Activated naive CD4-positive, alpha-beta T cell treated with anti-CD3 and anti-CD28 coated beads, Interleukin-2, amount 50 U/mL, for 72 hours (primary cell): ENCODE data around the gene MED22. TPM values are rescaled to one million over a fixed set of nuclear protein-coding genes. Genes with fewer than 3 reads are reported as not detected.
"Not testable (repeated sequence)": the region's sequence is repeated elsewhere in the genome, so short reads cannot be mapped to it uniquely, and the experiment has no call there.

Experiments used
- ATAC-seq, 2 donors: fragments of 150-1000 bp; cut with Tn5 transposase; 2 replicates each; pipeline ENCODE4 v1.10.0; 2021; ENCODE audit warnings: mild to moderate bottlenecking in 2 of 2, moderate library complexity in 2 of 2
- DNase-seq, 2 donors: peaks; one replicate each; pipeline ENCODE4 v3.0.0; 2021 to 2022; ENCODE audit warnings: low spot score in 2 of 2
- H3K27ac Mint-ChIP-seq, 2 donors: one replicate each; pipeline ENCODE4 v1.8.0; 2022; ENCODE audit warnings: mild to moderate bottlenecking in 2 of 2, mixed read lengths in 2 of 2
- H3K36me3 Mint-ChIP-seq, 2 donors: one replicate each; pipeline ENCODE4 v1.8.0; 2022; ENCODE audit warnings: mixed read lengths in 2 of 2
- H3K9me3 Mint-ChIP-seq, 2 donors: one replicate each; pipeline ENCODE4 v1.8.0; 2022; ENCODE audit warnings: mixed read lengths in 2 of 2
- total RNA-seq, 2 donors: library from RNA; stranded (reverse); gene quantifications; one replicate each; pipeline ENCODE4 v1.2.3, GENCODE V29; 2022

The MED22 gene
- total RNA-seq, 2 donors from 2014 or later = 27.7 to 29.4 TPM

DNA sequence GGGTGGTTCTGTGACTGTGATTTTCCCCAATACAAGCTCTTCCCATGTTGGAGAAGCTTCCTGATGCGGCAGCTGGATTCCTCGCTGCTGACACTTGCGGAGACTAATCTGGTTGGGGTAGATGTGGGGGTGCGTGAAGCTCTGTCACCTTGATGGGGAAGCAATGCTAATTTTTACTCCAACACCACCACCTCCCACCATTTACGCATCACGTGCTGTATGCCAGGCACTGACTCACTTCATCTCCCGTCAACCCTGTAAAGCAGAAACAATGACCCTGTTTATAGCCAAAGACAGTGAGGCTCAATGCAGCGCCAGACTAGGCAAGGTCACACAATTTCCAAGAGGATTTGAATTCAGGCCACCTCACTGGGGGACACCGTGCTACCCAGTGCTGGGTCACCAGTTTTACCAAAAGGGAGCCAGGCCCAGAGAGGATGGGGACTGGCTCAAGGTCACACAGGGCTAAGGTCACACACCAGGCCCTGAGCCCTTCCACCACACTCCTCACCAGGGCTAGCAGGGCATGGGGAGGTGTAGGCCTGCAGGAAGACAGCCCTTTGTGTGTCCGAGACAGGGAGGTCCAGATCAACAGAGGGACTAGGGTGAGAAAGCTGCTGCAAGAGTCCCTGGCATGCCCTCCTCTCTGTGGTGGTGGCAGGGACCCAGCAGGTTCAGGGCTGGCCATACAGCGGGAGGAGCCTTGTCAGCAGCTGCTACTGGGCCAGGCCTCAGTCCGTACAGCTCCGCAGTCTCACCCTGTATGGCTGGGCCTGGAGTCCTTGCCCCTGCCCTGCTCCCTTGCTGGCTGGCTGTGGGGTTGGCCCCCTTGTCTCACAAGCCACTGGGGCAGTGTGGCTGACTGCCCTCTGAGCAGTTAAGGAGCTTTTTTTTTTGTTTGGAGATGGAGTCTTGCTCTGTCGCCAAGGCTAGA, 31.5 kb upstream of the MED22 start:
- ATAC-seq (no peak), DNase-seq (no peak)
- peaks cover 6 to 9% of the 10 kb centered on the region in 2 donors for H3K36me3 Mint-ChIP-seq
- no peak overlapping the region for H3K27ac Mint-ChIP-seq
- H3K9me3 Mint-ChIP-seq = no peaks in the 10 kb centered on the region

DNA sequence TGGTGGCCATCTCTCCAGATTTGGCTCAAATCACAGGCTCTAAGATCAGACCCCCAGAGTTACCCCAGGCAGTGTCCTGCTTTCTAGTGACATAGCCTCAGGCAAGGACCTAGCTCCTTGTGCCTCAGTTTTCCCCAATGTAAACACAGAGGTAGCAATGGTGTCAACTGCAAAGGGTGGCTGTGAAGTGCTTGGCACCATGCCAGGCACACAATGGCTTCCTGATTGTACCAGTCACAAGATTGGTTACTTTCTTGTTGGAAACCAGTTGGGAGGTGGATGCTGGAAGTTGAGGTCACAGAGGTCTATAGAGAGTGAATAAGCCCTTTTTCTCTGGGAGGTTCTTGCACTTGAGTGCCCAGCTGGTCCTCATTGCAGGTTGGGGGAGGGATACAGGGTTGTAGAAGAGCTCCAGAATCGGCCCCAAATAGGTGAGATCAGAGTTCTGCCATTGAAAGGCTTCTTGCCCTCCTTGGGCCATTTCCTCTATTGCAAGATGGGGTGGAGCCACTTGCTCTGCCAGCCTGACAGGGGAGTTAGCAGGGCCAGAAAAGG, 30.6 kb upstream of the MED22 start:
- H3K9me3 Mint-ChIP-seq = no peaks in the 10 kb centered on the region
- DNase-seq (no peak), ATAC-seq (no peak)
- H3K36me3 Mint-ChIP-seq = peaks cover 9 to 12% of the 10 kb centered on the region in 2 donors
- H3K27ac Mint-ChIP-seq = no peak overlapping the region

DNA sequence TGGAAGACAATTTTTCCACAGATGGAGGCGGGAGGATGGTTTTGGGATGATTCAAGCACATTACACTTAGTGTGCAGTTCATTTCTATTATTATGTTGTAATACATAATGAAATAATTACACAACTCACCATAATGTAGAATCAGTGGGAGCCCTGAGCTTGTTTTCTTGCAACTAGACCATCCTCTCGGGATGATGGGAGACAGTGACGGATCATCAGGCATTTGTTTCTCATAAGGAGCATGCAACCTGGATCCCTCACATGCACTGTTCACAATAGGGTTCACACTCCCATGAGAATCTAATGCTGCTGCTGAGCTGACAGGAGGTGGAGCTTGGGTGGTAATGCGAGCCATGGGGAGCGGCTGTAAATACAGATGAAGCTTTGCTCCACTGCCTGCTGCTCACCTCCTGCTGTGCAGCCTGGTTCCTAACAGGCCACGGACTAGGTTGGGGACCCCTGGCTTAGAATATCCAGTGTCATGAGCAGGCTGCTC, 29.8 kb upstream of the MED22 start:
- no peak for ATAC-seq
- DNase-seq = no peak
- Mint-ChIP-seq H3K36me3 (peaks cover 15 to 18% of the 10 kb centered on the region in 2 donors), H3K27ac (no peak overlapping the region), H3K9me3 (no peaks in the 10 kb centered on the region)

DNA sequence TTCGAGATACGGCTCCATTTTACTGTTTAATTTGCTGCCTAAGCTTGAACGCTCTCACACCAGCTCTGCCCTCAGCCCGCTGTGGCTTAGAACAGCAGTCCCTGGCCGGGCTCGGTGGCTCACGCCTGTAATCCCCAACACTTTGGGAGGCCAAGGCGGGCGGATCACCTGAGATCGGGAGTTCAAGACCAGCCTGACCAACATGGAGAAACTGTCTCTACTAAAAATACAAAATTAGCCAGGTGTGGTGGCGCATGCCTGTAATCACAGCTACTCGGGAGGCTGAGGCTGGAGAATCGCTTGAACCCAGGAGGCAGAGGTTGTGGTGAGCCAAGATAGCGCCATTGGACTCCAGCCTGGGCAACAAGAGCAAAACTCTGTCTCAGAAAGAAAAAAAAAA, 29.3 kb upstream of the MED22 start:
- not testable (repeated sequence) for H3K27ac Mint-ChIP-seq, DNase-seq, ATAC-seq, H3K9me3 Mint-ChIP-seq
- H3K36me3 Mint-ChIP-seq = peaks cover 20 to 22% of the 10 kb centered on the region in 2 donors

DNA sequence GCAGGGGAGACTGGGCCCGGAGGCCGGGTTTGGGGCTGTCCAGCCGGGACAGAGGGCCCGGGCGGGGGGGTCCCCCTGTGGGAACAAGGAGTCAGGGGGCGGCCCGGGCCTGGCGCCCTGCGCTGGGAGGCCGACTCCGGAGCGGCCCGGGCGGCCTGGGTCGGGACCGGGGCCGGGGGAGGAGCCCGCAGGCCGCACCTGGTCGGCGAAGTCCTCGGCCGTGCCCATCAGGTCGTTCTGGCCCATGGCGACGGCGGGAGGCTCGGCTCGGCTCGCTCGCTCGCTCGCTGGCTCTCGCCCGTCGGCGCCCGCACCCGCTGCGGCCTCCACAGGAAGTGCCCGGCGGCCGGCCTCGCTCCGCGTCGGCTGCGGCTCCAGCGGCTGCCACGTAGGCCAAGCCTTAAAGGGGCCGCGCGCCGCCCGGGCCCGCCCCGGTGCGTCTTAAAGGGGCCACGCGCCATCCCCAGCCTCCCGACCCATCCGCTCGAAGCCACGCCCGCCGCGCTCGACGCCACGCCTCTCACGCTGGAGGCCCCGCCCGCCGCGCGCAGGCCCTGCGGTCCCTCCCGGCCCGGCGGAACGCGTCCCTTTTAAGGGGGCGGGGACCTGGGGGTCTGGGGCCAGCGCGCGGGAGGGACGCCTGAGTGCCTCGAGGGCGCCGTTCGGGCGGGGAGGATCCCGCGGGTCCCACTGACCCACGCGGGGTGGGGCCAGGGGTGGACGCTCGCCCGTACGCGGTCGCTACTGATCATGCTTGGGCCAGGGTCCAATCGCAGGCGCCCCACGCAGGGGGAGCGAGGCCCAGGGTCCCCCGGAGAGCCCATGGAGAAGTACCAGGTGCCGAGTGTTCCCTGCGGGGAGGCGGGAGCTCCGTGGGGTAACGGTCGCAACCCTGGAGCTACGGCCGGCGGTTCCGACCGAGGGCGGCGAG, 28.1 kb upstream of the MED22 start, which contains the start of the genes STKLD1 and SURF4:
Gene STKLD1 (plus strand): TSS at position 643 of the 931 bp plus-strand sequence. CDS start 108 bp downstream, at position 751.
Gene SURF4 (minus strand): TSS at position 337 of the 931 bp plus-strand sequence. CDS start 91 bp downstream, at position 246.
- peaks cover 23 to 30% of the 10 kb centered on the region in 2 donors for H3K36me3 Mint-ChIP-seq
- peak within 1 kb of the TSS; percentile 93 to 98 for H3K27ac Mint-ChIP-seq

DNA sequence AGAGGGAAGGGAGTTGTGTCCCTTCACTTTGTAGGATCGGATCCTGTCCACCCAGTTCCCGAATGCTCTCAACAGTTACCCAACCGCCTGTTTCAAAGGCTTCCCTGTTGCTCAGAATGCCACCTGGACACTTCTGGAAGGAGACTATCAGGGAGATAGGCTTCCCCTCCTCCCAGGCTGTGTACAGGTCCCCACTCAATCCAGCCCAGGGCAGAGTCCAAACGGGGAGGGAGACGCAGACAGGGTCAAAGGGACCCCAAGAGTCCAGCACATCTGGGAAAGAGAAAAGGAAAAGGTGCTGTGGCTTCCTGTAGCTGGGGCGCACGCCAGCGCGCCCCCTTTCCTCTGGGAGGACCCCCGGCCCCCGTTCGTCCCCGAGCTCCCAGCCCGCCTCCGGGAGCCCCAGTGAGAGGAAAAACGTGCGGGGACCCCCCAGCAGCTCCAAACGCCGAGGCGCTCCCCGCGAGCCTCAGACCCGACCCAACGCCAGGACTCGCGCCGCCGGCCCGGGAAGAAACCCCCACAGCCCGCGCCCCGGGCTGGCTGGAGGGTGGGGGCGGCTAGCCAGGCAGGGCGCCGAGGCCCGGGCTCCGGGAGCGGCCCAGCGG, 27.3 kb upstream of the MED22 start:
- peaks cover 28 to 38% of the 10 kb centered on the region in 2 donors for H3K36me3 Mint-ChIP-seq
- peak overlapping the region; percentile 93 to 98 for H3K27ac Mint-ChIP-seq
- no peaks in the 10 kb centered on the region for H3K9me3 Mint-ChIP-seq
- ATAC-seq = no peak
- DNase-seq = no peak

More for the DNA sequence above, 28.1 kb upstream of the MED22 start, which contains the start of the genes STKLD1 and SURF4:
- H3K9me3 Mint-ChIP-seq = no peaks in the 10 kb centered on the region
- ATAC-seq = peak; percentile 68 to 81
- DNase-seq = peak; percentile 93 to 99

DNA sequence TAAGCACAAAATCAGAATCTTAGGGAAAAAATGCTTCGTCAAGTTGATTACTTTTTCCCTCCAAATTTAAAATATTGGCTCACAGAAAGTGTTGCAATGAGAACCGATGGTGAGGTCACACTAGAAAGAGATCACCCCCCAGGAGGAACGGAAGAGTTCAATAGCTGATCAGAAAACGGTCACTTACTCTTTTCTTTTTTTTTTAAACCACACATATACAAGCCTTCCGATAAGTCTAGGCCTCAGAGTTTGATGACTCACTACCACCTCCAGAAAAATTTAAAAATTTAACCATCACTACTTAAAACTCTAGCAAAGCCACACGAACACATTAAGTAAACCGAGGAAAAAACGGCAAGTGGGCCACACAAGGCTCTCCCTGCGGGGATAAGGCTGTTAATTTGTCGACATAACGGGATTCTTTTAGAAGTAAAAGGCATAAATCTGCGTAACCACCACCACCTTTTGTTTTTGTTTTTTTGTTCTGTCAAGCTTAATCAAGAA, 26.7 kb upstream of the MED22 start:
- DNase-seq (no peak), ATAC-seq (peak; percentile 21 to 39)
- Mint-ChIP-seq H3K9me3 (no peaks in the 10 kb centered on the region), H3K36me3 (peaks cover 34 to 43% of the 10 kb centered on the region in 2 donors), H3K27ac (peak overlapping the region; percentile 93 to 98)

DNA sequence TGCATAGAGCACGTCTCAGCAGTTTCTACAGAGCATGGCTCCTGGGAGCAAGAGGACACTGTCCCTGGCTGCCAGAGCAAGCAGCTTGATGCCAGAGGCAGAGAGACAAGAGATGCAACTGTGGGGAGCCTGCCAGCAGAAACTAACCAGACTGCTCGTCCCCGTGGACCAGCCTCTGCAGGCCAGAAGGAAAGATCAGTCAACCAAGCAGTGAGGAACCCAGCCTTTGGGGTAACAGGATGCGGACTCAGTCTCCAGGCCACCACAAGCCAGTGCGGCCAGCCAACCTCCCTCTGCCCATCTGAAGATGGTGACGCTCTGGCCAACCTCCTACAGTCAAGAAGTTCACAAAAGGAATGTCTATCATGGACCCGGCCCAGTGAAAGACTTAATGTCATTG, 24.2 kb upstream of the MED22 start:
- no peak for DNase-seq
- peak overlapping the region; percentile 65 to 98 for H3K27ac Mint-ChIP-seq
- no peak for ATAC-seq
- peaks cover 51 to 58% of the 10 kb centered on the region in 2 donors for H3K36me3 Mint-ChIP-seq
- no peaks in the 10 kb centered on the region for H3K9me3 Mint-ChIP-seq

DNA sequence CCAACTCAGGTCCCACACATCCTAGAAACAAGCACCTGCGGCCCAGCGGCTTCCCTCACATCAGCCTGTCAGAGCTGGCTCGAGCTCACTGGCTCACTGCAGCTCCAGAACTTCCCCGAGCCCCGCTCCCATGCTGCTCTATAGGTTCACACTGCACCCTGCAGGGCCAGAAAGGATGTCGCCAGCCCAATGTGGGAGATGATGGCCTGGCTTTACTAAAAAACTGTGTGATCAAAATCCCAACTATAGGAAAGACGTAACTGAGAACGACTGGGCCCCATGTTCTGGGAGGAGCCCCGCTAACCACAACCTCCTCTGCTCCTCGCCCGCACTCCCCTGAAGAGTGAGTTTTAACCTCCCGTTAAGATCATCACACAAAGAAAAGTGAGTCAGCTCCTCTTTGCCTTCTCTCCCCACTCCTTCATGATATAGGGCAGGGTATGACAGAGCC, 23.4 kb upstream of the MED22 start:
- DNase-seq = peak; percentile 70 to 86
- Mint-ChIP-seq H3K36me3 (peaks cover 51 to 58% of the 10 kb centered on the region in 2 donors), H3K9me3 (no peaks in the 10 kb centered on the region), H3K27ac (peak overlapping the region; percentile 65 to 98)
- peak; percentile 72 to 73 for ATAC-seq

DNA sequence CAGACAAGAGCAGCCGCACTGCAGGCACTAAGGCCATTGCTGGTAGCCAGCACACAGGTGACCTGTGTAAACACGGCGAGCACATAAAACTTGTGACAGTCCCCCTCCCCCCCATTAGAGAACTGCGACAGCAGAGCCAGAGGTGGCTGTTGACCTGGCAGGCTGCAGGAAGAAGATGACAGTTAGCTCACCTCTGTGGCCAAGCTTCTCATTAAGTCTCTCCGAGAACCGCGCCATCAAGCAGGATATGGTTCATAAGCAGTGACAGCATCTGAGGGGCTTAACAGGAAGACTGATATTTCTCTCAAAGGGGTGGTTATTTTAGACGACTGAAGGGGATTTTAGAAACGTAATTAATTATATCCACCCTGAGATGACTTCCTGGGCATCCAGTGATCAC, 22.8 kb upstream of the MED22 start:
- DNase-seq (peak in 1 of 2 donors; percentile 65), ATAC-seq (peak; percentile 25 to 48)
- Mint-ChIP-seq H3K9me3 (no peaks in the 10 kb centered on the region), H3K27ac (peak overlapping the region; percentile 65 to 98), H3K36me3 (peaks cover 51 to 64% of the 10 kb centered on the region in 2 donors)

DNA sequence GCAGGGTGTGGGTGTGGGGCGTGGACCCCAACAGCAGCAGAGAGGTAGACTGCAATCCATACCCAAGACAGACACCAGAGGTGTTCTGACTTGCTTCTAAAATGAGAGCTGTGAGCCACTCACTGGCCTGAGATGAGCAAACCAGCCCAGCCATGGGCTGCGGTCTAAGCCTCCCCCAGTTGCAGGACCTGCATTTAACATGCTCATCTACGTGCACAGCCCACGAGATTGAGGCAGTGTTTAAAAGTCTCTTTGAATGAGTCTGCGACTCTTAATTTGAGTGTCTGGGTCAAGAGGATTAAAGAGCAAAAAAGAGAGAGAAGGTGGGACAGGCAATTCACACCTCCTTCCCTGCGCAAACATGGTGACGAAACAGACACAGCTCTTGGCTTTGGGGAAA, 22.0 kb upstream of the MED22 start:
- DNase-seq (no peak), ATAC-seq (no peak)
- no peaks in the 10 kb centered on the region for H3K9me3 Mint-ChIP-seq
- peak overlapping the region; percentile 65 to 98 for H3K27ac Mint-ChIP-seq
- peaks cover 51 to 61% of the 10 kb centered on the region in 2 donors for H3K36me3 Mint-ChIP-seq

DNA sequence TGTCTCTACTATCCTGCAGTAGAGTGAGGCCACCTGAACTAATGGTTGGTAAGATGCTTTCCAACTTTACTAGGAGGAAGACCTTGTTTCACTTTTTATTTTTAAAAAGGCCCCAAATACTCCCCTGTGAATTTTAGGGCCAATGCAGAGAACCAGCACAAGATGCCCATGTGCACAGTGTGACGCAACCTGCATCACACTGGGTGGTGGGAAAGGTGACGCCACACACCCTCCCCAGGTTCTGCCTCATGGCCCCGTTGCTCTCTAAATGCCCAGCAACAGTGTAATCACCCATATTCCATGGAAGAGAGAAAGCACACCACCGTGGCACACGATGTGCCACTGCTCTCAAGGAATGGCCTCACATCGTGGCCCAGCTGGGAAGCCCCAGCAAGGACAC, 21.5 kb upstream of the MED22 start:
- DNase-seq (no peak), ATAC-seq (no peak)
- H3K27ac Mint-ChIP-seq = peak overlapping the region; percentile 65 to 98
- H3K36me3 Mint-ChIP-seq = peaks cover 46 to 58% of the 10 kb centered on the region in 2 donors
- H3K9me3 Mint-ChIP-seq = no peaks in the 10 kb centered on the region

DNA sequence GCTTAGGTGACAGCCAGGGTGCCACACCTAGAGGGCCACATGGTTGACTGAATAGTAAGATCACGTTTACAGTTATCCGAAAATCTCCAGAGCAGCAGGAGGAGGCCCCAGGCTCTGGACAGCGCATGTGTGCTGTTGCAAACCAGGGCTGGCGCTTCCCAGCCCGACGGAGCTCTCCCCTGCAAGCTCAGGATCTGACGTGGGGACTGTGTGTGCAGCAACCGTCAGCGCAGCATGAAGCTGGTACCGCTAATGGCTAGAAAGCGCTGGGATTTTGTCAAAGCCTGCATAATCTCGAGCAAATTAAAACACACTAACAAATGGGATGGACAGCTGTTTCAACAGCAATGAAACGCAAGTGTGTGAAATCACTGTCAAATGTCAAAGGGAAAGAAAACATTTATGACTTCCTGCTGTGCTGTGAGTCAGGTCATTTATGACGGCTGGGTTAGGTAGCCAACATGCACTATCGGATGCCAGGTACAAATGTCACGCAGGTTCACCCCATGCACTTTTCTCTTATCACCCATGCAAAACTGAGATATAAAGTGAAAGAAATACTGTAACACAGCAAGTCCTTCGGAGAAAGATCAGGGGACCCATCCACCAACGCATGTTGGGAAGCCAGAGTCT, 20.4 kb upstream of the MED22 start:
- Mint-ChIP-seq H3K9me3 (no peaks in the 10 kb centered on the region), H3K27ac (peak overlapping the region; percentile 94 to 98), H3K36me3 (peaks cover 56 to 60% of the 10 kb centered on the region in 2 donors)
- ATAC-seq (no peak), DNase-seq (no peak)

DNA sequence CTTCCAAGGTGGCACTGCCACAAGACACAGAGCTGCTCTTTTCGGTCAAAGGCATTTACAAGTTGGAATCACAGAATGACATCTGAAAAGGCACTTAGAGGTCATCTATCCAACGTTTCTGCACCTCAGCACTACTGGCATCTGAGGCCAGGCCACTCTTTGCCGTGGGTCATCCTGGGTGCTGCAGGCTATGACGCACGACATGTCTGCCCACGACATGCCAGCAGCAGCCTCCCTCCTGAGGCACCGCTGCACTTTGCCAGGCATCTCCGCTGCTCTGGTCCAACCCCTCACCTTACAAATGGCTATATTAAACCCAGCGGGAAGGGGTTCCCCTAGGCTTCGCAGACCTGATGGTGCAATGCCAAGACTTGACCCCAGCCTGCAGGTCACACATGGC, 19.8 kb upstream of the MED22 start:
- Mint-ChIP-seq H3K9me3 (no peaks in the 10 kb centered on the region), H3K27ac (no peak overlapping the region), H3K36me3 (peaks cover 56 to 58% of the 10 kb centered on the region in 2 donors)
- no peak for ATAC-seq
- no peak for DNase-seq

DNA sequence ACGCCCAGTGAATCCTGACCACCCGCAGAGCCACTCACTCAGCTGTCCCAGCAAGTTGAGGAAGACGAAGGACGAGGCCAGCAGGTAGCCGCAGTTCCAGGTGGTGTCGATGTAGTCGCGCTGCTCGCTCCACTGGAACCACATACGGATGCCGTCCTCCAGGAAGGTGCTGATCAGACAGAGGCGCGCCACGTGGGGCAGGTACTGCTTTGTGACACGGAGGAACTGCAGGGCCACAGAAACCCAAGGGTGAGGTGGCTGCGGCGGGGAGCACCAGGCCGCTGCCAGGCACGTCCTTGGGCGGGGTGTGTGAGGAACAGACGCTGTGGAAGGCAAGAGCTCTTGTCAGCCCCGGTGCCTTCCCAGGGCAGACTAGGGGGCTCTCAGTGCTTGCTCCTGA, 19.3 kb upstream of the MED22 start:
- DNase-seq (no peak), ATAC-seq (no peak)
- peaks cover 51 to 52% of the 10 kb centered on the region in 2 donors for H3K36me3 Mint-ChIP-seq
- H3K9me3 Mint-ChIP-seq = no peaks in the 10 kb centered on the region
- no peak overlapping the region for H3K27ac Mint-ChIP-seq
